ENCODE results near the gene SLC19A1.

Gene SLC19A1

GRCh38 chr21:45457832-45458172, 84.4 kb downstream of the SLC19A1 start:
- H3K4me3 Mint-ChIP-seq = no peak overlapping the region
- H3K36me3 Mint-ChIP-seq = no peaks in the 10 kb centered on the region
- peaks cover 6 to 9% of the 10 kb centered on the region in 2 donors for H3K27me3 Mint-ChIP-seq
- H3K9me3 Mint-ChIP-seq = peaks cover 11 to 15% of the 10 kb centered on the region in 2 donors
- H3K4me1 Mint-ChIP-seq = no peaks in the 10 kb centered on the region
- DNase-seq (no peak), ATAC-seq (replicated peaks) (no peak)
- no peak overlapping the region for H3K27ac Mint-ChIP-seq

DNA sequence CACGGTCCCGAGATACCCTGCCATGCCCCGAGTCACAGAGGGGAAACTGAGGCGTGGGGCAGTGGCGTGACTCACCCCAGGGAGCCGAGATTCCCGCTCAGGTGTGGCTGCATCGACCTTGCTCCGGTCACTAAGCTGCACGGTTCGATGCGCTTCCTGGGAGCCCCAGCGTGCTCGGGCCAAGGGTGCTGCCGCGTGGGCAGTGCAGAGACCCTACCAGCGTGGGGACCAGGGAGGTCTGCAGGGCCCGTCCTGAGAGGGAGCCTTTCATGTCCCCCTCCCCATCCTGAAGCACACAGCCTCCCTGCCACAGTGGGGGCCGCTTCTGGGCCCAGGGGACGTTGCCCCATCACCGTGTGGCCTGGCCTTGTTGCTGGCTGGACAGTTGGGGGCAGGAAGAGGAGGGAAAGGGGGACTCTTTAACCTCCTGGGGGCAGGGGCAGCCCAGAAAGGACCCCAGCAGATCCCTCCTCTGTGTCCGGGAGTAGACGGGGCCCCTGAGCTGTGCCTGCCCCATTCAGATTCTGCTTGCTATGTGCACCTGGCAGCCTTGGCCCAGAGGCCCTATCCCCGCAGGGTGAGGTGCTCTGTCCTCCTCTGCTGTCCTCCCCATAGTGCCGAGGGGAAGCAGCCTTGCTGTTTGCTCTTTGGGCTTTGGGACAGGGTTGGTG, 84.9 kb downstream of the SLC19A1 start:
- no peak overlapping the region for H3K4me3 Mint-ChIP-seq

GRCh38 chr21:45456584-45457160, 85.6 kb downstream of the SLC19A1 start:
- Mint-ChIP-seq H3K36me3 (no peaks in the 10 kb centered on the region), H3K4me3 (no peak overlapping the region), H3K9me3 (peaks cover 3% of the 10 kb centered on the region in 2 donors), H3K27ac (no peak overlapping the region), H3K4me1 (no peaks in the 10 kb centered on the region), H3K27me3 (peaks cover 0 to 3% of the 10 kb centered on the region in 2 donors)
- ATAC-seq (replicated peaks) (no peak), DNase-seq (no peak)

More for the DNA sequence above, 84.9 kb downstream of the SLC19A1 start:
- DNase-seq = no peak
- Mint-ChIP-seq H3K36me3 (no peaks in the 10 kb centered on the region), H3K9me3 (peaks cover 6 to 10% of the 10 kb centered on the region in 2 donors), H3K27ac (no peak overlapping the region), H3K27me3 (peaks cover 1 to 6% of the 10 kb centered on the region in 2 donors), H3K4me1 (no peaks in the 10 kb centered on the region)
- no peak for ATAC-seq (replicated peaks)

- Mint-ChIP-seq H3K9me3 (no peaks in the 10 kb centered on the region), H3K4me1 (no peaks in the 10 kb centered on the region), H3K27ac (no peak overlapping the region), H3K36me3 (no peaks in the 10 kb centered on the region), H3K4me3 (no peak overlapping the region), H3K27me3 (peaks cover 0 to 3% of the 10 kb centered on the region in 2 donors)
- DNase-seq (no peak), ATAC-seq (replicated peaks) (no peak)
These were observed 86.3 kb downstream of the SLC19A1 start for GRCh38 chr21:45455674-45456583.

DNA sequence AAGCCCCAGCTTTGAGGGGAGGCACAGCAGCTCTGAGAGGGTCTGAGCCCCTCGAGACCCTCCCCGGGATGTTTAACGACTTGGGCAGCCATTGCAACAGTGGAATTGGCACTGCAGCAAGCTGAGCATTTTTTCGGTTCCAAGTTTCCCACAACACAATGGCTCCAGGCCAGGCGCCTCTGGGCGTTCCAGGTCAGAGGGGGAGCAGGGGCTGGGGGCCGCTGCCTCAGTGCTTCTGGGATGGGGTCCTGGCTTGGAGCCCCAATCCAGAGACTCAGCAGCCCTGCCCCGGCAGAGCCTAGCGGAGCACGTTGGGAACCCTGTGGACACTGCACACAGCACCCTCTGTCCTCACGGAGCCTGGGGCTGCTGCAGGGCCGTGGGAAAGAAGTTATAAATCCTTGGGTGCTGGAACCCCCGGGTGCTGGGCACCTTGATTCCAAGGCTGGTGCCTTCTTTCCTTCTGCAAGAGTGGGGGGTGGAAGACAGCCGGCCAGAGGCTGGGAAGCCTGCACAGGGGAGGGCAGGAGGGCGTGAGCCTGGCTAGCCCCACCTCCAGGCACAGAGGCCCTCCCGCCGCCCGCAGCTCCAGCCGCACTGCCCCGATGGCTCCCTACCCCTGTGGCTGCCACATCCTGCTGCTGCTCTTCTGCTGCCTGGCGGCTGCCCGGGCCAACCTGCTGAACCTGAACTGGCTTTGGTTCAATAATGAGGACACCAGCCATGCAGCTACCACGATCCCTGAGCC, 87.1 kb downstream of the SLC19A1 start:
- no peaks in the 10 kb centered on the region for H3K36me3 Mint-ChIP-seq
- H3K27me3 Mint-ChIP-seq = peaks cover 0 to 3% of the 10 kb centered on the region in 2 donors
- no peak overlapping the region for H3K4me3 Mint-ChIP-seq
- ATAC-seq (replicated peaks) (no peak), DNase-seq (no peak)
- H3K4me1 Mint-ChIP-seq = no peaks in the 10 kb centered on the region
- H3K27ac Mint-ChIP-seq = no peak overlapping the region
- H3K9me3 Mint-ChIP-seq = no peaks in the 10 kb centered on the region

DNA sequence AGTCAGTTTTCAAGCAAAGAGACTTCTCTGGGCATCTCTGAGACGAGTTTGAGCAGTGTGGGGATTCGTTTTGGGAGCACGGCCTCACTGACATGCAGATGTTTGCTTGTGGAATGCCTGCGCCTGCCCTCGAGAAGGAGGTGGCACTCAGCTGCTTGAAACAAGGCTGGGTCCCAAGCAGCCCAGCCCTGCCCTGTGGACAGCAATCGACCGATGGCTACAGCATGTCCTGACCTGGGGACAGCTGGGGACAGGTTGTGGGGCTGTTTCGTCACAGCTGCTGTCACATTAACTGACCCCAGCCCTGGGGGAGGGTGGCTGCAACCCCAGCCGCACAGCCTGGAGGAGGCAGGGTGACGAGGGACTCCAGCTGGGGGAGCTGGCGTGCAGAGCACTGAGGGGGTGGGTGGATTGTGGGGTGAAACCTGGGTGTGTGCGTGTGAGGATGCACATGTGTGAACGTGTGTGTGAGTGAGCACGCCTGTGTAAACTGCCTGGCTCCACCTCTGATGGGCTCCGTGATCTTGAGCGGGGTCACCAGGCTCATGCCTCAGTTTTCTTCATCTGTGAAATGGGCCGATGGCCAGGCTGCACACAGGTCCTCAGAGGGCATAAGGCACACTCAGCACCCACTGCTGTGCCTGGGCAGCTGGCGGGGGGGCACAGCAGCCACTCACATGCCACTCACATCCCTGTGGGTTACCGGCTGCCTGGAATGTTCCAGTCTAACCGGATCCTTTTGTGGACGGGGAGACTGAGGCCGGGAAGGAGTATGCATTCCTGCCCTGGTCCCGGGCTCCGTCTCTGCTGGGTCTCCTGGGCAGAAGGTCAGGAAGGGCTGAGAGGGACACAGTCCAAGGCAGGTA, 87.9 kb downstream of the SLC19A1 start:
- Mint-ChIP-seq H3K36me3 (no peaks in the 10 kb centered on the region), H3K27ac (no peak overlapping the region), H3K9me3 (no peaks in the 10 kb centered on the region), H3K27me3 (peaks cover 0 to 3% of the 10 kb centered on the region in 2 donors), H3K4me1 (no peaks in the 10 kb centered on the region), H3K4me3 (no peak overlapping the region)
- DNase-seq (no peak), ATAC-seq (replicated peaks) (no peak)

GRCh38 chr21:45453308-45453950, 88.8 kb downstream of the SLC19A1 start:
- Mint-ChIP-seq H3K4me3 (no peak overlapping the region), H3K36me3 (no peaks in the 10 kb centered on the region), H3K4me1 (no peaks in the 10 kb centered on the region), H3K27me3 (peaks cover 3 to 10% of the 10 kb centered on the region in 2 donors), H3K27ac (peak overlapping the region; percentile 59), H3K9me3 (no peaks in the 10 kb centered on the region)
- DNase-seq (no peak), ATAC-seq (replicated peaks) (no peak)

DNA sequence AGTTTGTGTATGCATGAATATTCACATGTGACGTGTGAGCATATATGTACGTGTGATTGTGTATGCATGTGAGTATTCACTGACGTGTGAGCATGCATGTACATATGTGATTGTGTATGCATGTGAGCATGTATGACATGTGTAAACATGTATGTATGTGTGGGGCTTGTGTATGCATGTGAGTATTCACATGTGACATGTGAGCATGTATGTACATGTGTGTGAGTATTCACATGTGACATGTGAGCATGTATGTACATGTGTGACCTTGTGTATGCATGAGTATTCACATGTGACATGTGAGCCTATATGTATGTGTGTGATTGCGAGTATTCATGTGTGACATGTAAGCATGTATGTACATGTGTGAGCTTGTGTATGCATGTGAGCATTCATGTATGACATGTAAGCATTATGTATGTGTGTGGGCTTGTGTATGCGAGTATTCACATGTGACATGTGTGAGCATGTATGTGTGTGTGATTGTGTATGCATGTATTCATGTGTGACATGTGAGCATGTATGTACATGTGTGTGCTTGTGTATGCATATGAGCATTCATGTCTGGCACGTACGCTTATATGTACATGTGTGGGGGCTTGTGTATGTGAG, 89.4 kb downstream of the SLC19A1 start:
- Mint-ChIP-seq H3K9me3 (no peaks in the 10 kb centered on the region), H3K4me3 (no peak overlapping the region), H3K27ac (peak overlapping the region; percentile 59), H3K4me1 (no peaks in the 10 kb centered on the region), H3K36me3 (no peaks in the 10 kb centered on the region), H3K27me3 (peaks cover 10 to 16% of the 10 kb centered on the region in 2 donors)
- ATAC-seq (replicated peaks) = no peak
- DNase-seq = no peak

DNA sequence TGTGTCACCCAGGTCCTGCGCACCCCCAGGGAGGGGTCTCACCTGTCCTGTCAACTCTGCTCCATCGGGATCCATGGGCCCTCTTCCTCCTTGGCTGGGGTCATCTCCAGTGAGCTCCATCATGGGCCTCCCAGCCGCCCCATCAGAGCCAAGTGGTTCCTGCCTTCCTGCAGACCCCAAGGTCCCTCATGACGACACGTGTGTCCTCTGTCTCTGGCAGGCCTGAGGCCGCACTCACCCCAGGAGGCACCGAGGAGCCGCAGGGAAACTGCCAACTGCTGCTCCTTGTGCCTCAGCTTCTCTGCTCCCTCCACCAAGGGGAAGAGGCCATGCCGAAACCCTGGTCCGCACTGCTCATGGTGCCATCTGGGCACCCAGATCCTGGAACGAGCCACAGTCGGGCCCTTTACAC, 90.5 kb downstream of the SLC19A1 start:
- H3K27me3 Mint-ChIP-seq = peaks cover 14 to 22% of the 10 kb centered on the region in 2 donors
- no peak for ATAC-seq (replicated peaks)

GRCh38 chr21:45451091-45451740, 91.0 kb downstream of the SLC19A1 start:
- DNase-seq = no peak
- no peak for ATAC-seq (replicated peaks)
- no peaks in the 10 kb centered on the region for H3K4me1 Mint-ChIP-seq
- no peak overlapping the region for H3K4me3 Mint-ChIP-seq
- H3K9me3 Mint-ChIP-seq = peaks cover 0 to 1% of the 10 kb centered on the region in 2 donors
- no peaks in the 10 kb centered on the region for H3K36me3 Mint-ChIP-seq
- peaks cover 14 to 25% of the 10 kb centered on the region in 2 donors for H3K27me3 Mint-ChIP-seq
- H3K27ac Mint-ChIP-seq = peak overlapping the region; percentile 31

More for the DNA sequence above, 90.5 kb downstream of the SLC19A1 start:
- Mint-ChIP-seq H3K27ac (no peak overlapping the region), H3K4me3 (no peak overlapping the region), H3K9me3 (peaks cover 0 to 1% of the 10 kb centered on the region in 2 donors), H3K36me3 (no peaks in the 10 kb centered on the region), H3K4me1 (no peaks in the 10 kb centered on the region)
- DNase-seq = no peak

DNA sequence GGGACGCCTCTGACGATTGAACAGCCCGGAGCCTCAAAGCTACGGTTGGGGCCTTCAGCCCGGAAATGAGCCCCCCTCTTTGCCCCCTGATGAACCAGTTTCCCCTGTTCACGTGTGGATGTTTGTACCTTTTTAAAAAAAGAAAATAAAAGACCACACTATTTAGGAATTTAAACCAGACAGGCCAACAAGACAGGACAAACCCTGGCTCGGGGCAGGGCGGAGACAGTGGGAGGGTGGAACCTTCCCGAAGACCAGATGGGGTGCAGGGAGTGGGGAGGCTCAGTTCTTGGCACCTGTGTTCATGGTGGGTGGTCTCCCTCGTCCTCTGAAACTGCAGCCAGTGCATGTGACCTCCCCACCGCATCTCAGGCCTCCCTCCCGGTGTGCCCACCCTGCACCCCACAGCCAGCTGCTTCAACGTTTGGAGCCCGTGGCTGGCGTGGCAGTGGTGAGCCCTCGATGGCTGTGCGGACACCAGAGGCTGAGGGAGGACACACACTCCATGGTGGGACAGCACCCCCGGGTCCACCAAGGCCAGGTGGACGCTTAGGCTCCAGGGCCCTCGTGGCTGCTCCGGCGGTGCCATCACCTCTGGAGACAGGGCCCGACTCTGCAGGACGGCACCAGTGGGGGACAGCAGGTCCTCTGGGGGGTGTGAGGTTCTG, 91.7 kb downstream of the SLC19A1 start:
- Mint-ChIP-seq H3K4me1 (no peaks in the 10 kb centered on the region), H3K36me3 (no peaks in the 10 kb centered on the region), H3K9me3 (peaks cover 0 to 1% of the 10 kb centered on the region in 2 donors), H3K4me3 (no peak overlapping the region), H3K27ac (no peak overlapping the region), H3K27me3 (peaks cover 17 to 31% of the 10 kb centered on the region in 2 donors)
- ATAC-seq (replicated peaks) (no peak), DNase-seq (no peak)
